ENCODE measurements around the gene OSBPL6.
"Not testable (repeated sequence)": the region's sequence is repeated elsewhere in the genome, so short reads cannot be mapped to it uniquely, and the experiment has no call there.

The OSBPL6 gene

DNA sequence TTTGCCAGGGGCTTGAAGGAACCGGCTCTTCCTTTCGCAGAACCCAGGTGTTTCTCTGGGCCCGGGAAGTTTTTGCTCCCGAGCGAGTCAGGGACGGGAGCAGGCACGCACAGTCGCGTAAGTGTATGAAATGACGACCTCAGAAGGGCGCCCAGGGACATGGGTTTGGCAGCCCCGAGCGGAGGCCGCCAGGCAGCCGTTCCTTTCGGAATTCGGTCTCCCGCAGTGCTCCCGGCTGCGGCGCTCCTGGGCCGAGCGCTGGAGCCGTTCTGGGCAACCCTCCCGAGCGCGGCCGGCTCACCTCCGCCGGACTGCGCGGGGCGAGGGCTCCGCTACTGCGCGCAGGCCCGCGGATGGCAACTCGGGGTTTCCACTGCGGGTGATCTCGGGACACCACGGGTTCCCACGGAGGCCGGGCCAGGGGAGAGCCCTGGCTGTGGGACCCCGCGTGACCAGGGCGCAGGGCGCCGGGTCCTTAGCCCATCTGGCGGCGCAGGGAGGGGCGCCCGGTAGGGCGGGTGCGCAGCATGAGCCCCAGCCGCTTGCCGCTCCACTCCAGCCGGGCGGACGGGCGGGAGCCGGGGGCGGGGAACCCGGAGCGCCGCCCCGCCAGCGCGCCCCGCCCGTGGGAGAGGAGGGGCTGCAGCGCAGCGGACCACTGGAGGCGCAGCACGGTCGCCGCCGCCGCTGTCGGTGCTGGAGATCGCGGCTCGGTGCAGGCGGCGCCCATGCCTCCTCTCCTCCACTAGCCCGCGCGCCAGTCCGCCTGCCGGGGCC is at the start of gene OSBPL6:
TSS of gene OSBPL6 (plus strand) at position 690 of the 777 bp plus-strand sequence. CDS start 111,673 bp downstream, outside the sequence.
- in situ Hi-C loops (cut with MboI; ENCODE audit: low sequenced_read_pairs), result no loop called here

DNA sequence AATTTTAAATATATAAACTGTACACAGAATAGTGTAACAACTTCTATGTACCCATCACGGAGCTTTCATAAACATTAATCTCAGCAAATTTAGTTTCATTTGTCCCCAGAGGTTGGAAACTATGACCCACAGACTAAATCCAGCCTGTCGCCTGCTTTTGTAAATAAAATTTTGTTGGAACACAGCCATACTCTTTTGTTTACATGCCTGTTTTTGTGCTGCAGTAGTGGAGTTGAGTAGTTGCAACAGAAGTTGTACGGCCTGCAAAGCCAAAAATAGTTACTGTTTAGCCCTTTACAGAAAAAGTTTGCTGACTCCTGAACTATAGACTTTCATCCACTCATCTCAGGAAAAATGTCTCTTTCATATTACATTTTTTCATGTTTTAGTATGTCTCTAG is 42.3 kb upstream of the OSBPL6 start:
- in situ Hi-C loops (cut with MboI; ENCODE audit: low sequenced_read_pairs), result no loop called here

- in situ Hi-C loops (cut with MboI; ENCODE audit: low sequenced_read_pairs), result no loop called here
Measured at GRCh38 chr2:178152542-178152941, 41.8 kb upstream of the OSBPL6 start.

- in situ Hi-C loops (cut with MboI; ENCODE audit: low sequenced_read_pairs), result no loop called here
Measured at GRCh38 chr2:178152977-178153376, 41.3 kb upstream of the OSBPL6 start.

GRCh38 chr2:178153878-178154277 is 40.4 kb upstream of the OSBPL6 start:
- in situ Hi-C loops (cut with MboI; ENCODE audit: low sequenced_read_pairs), result not testable (repeated sequence)

GRCh38 chr2:178155524-178155923 is 38.8 kb upstream of the OSBPL6 start:
- in situ Hi-C loops (cut with MboI; ENCODE audit: low sequenced_read_pairs), result no loop called here

- in situ Hi-C loops (cut with MboI; ENCODE audit: low sequenced_read_pairs), result no loop called here
Measured at GRCh38 chr2:178157574-178157973, 36.7 kb upstream of the OSBPL6 start.

DNA sequence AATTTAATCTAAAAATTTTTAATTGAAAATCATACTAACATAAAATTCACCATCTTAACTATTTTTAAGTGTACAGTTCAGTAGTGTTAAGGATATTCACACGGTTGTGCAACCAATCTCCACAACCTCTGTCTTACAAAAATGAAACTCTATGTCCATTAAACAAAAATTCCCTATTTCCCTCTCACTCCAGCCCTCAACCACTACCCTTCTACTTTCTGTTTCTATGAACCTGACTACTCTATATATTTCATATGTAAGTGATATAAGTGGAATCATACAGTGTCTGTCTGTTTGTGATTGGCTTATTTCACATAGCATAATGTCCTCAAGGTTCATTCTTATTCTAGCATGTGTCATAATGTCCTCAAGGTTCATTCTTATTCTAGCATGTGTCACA is 34.3 kb upstream of the OSBPL6 start:
- in situ Hi-C loops (cut with MboI; ENCODE audit: low sequenced_read_pairs), result no loop called here

DNA sequence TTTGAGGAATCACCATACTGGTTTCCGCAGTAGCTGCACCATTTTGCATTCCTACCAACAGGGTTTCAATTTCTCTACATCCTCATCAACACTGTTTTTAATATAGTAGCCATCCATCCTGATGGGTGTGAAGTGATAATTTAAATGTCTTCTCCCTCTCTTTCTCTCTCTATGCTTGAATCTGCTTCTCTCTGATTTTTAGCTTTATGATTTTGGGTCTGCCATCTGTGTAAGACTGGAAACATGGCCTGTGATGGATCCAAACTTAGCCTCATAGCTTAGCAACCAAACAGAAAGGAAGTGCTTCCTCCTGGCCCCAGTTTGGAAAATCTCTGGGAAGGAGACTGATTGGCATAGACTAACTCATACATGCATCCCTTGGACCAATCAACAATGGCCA is 33.7 kb upstream of the OSBPL6 start:
- in situ Hi-C loops (cut with MboI; ENCODE audit: low sequenced_read_pairs), result no loop called here

- in situ Hi-C loops (cut with MboI; ENCODE audit: low sequenced_read_pairs), result no loop called here
Measured at GRCh38 chr2:178163395-178163794, 30.9 kb upstream of the OSBPL6 start.

- in situ Hi-C loops (cut with MboI; ENCODE audit: low sequenced_read_pairs), result no loop called here
Measured at GRCh38 chr2:178163911-178164310, 30.4 kb upstream of the OSBPL6 start.

DNA sequence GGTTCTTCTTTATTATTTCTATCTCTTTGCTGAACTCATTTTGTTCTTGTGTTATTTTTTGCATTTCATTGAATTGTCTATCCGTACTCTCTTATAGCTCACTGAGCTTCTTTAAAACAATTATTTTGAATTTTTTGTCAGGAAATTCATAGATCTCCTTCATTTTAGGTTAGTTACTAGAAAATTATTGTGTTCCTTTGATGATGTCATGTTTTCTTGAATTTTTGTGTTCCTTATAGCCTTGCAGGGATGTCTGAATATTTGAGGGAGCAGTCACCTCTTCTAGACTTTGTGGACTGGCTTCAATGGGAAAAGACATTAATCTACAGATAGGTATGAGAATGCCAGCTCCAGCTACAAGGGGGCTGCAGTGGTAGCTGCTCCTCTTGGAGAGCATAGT is 20.7 kb upstream of the OSBPL6 start:
- in situ Hi-C loops (cut with MboI; ENCODE audit: low sequenced_read_pairs), result no loop called here

DNA sequence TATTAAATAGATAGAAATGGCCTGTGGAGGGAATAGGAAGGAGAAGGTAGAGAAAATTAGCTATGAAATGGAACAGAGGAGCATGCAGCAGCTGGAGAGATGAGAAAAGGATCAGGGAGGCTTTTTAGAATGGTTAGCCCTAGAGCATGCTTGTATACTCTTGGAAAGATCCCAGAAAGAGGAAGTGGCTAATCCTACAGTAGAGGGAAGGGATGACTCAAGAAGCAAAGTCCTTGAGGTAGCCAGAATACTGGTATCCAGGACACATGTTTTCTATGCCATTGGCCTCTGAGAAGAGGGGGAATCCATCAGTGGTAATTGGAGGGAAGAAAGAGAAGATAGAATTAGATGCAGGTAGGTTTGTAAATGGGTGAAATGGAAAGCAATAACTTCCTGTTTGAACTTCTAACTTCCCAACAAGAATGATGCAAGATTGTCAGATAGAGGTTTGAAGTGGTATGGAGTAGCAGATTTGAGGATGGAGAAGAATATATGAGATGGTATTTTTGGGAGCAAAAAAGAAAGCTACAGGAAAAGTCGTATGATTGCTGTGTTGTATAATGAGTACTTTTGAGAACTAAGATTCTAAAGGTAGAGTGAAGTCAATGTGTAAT is 17.1 kb upstream of the OSBPL6 start:
- in situ Hi-C loops (cut with MboI; ENCODE audit: low sequenced_read_pairs), result no loop called here

GRCh38 chr2:178180648-178181047 is 13.7 kb upstream of the OSBPL6 start:
- in situ Hi-C loops (cut with MboI; ENCODE audit: low sequenced_read_pairs), result not testable (repeated sequence)

- in situ Hi-C loops (cut with MboI; ENCODE audit: low sequenced_read_pairs), result no loop called here
Measured at GRCh38 chr2:178187861-178188260, 6.5 kb upstream of the OSBPL6 start.

GRCh38 chr2:178188466-178188865 is 5.8 kb upstream of the OSBPL6 start:
- in situ Hi-C loops (cut with MboI; ENCODE audit: low sequenced_read_pairs), result no loop called here

DNA sequence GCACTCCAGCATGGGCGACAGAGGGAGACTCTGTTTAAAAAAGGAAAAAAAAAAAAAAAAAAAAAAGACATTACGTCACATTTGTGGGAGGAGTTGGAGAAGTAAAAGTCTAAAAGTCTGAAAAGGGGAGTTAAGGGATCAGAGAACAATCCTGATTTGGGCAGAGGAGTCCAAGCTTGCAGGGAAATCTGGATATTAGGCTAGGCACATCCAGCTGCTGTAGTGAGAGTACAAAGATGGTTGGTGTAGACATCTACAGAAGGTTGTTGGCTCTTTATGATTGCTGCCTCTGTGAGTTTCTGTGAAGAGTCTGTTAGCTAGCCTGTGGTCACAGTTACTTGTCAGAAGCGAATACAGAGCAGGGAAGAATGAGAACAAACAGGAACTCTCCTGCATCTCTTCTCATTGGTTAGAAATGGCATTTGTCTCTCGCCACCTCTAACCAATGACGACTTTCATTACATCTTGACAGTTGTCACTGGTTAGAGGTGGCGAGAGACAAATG is 3.3 kb upstream of the OSBPL6 start:
- in situ Hi-C loops (cut with MboI; ENCODE audit: low sequenced_read_pairs), result no loop called here

GRCh38 chr2:178191511-178191910 is 2.8 kb upstream of the OSBPL6 start:
- in situ Hi-C loops (cut with MboI; ENCODE audit: low sequenced_read_pairs), result no loop called here

GRCh38 chr2:178193496-178193822 is 853 bp upstream of the OSBPL6 start:
- in situ Hi-C loops (cut with MboI; ENCODE audit: low sequenced_read_pairs), result no loop called here

DNA sequence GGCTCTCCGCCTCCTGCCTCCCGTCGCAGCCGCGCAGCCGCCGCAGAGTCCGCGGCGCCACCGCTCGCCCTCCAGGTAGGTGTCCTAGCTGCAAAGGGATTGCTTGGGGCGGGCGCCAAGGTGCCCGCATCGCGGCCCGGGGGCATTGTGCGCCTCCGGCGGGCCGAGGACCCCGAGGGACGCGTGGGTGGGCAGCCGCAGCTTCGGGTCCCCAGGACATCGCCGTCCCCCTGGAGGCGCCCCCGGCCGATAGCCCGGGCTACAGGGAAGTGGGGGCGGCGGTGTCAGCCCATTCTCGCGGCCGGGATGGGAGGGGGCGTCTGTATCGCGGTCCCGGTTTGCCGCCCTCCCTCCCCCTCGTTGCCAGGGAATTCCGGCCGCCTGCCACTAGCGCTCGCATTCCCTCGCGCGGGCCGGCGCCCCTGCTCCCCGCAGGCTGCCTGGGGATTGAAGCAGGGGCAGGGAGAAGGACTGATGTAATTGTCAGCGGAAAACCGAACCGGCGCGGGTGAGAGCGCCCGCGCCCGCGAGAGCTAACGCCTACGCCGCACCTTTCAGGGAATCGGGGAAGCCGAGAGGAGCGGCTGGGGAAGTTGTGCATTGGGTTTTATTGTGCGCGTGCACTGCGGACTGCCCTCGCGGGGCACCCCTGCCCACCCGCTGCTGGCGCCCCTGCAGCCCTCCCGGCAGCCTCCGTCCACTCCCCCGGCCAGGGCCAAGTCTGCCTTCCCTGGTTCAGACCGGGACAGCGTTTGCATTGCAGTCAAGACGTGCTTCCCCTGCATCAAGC is 483 bp downstream of the OSBPL6 start:
- in situ Hi-C loops (cut with MboI; ENCODE audit: low sequenced_read_pairs), result no loop called here

- in situ Hi-C loops (cut with MboI; ENCODE audit: low sequenced_read_pairs), result no loop called here
Measured at GRCh38 chr2:178195390-178196166, 1.3 kb downstream of the OSBPL6 start.
